ENCODE results near the gene CRYGN.
A peak's percentile ranks its signal among the peaks of the same experiment; 100 is the strongest.

- TF ChIP-seq, protein P1, sequence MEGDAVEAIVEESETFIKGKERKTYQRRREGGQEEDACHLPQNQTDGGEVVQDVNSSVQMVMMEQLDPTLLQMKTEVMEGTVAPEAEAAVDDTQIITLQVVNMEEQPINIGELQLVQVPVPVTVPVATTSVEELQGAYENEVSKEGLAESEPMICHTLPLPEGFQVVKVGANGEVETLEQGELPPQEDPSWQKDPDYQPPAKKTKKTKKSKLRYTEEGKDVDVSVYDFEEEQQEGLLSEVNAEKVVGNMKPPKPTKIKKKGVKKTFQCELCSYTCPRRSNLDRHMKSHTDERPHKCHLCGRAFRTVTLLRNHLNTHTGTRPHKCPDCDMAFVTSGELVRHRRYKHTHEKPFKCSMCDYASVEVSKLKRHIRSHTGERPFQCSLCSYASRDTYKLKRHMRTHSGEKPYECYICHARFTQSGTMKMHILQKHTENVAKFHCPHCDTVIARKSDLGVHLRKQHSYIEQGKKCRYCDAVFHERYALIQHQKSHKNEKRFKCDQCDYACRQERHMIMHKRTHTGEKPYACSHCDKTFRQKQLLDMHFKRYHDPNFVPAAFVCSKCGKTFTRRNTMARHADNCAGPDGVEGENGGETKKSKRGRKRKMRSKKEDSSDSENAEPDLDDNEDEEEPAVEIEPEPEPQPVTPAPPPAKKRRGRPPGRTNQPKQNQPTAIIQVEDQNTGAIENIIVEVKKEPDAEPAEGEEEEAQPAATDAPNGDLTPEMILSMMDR (conservative IDR thresholded peaks at IDR 0.05; ENCODE audit: low read depth in 2 of 2), result no peak
- TF ChIP-seq REST (IDR thresholded peaks at IDR 0.05; ENCODE audit: unreplicated experiment) (no peak), EZH2 (IDR thresholded peaks at IDR 0.05; ENCODE audit: low read depth, unreplicated experiment) (no peak), POLR2AphosphoS5 (IDR thresholded peaks at IDR 0.05; ENCODE audit: low read depth) (0 out of 2 replicates have a peak, but pooled peaks have one; percentile 23), EZH2phosphoT487 (IDR thresholded peaks at IDR 0.05; ENCODE audit: unreplicated experiment) (no peak), JUNB (IDR thresholded peaks at IDR 0.05; ENCODE audit: unreplicated experiment) (no peak), STAT1 (IDR thresholded peaks at IDR 0.05; ENCODE audit: unreplicated experiment) (no peak), CREB1 (CRISPR knock-in tag; IDR thresholded peaks at IDR 0.05; ENCODE audit: low read depth) (no peak), ETS1 (IDR thresholded peaks at IDR 0.05) (no peak), NANOG (IDR thresholded peaks at IDR 0.05; ENCODE audit: borderline replicate concordance) (no peak)
These were observed 23.6 kb downstream of the CRYGN start for GRCh38 chr7:151416112-151416940.

All from GM23338 (cell line).